Hepatocyte (in vitro differentiated cells): ENCODE data around the gene NR2F6. TPM values are rescaled to one million over a fixed set of nuclear protein-coding genes. Genes with fewer than 3 reads are reported as not detected.

Experiments used
- DNase-seq: peaks from one replicate; pipeline ENCODE4 v3.0.0-alpha.2; 2016; ENCODE audit warnings: low spot score
- H2AFZ ChIP-seq: fragments of 200-600 bp; sonication (generic); 2 replicates; pipeline ENCODE4 v1.6.0; 2016; ENCODE audit warnings: antibody characterized with exemption, mild to moderate bottlenecking
- H3K27ac ChIP-seq: fragments of 200-600 bp; sonication (generic); 2 replicates; pipeline ENCODE4 v1.5.1; 2016; ENCODE audit warnings: mild to moderate bottlenecking
- H3K27me3 ChIP-seq: fragments of 200-600 bp; sonication (generic); 2 replicates; pipeline ENCODE4 v1.6.1; 2016
- H3K36me3 ChIP-seq: fragments of 200-600 bp; sonication (generic); replicated peaks from 2 replicates; pipeline ENCODE4 v1.5.1; 2016; ENCODE audit warnings: low read depth; ENCODE audit not compliant: insufficient read depth
- H3K4me1 ChIP-seq: fragments of 200-600 bp; sonication (generic); 2 replicates; pipeline ENCODE4 v1.5.1; 2016; ENCODE audit warnings: mild to moderate bottlenecking, moderate library complexity; ENCODE audit not compliant: insufficient read depth
- H3K4me2 ChIP-seq: fragments of 200-600 bp; sonication (generic); 2 replicates; pipeline ENCODE4 v1.6.0; 2016
- H3K4me3 ChIP-seq: fragments of 200-600 bp; sonication (generic); 2 replicates; pipeline ENCODE4 v1.5.1; 2016; ENCODE audit warnings: mild to moderate bottlenecking
- H3K79me2 ChIP-seq: fragments of 200-600 bp; sonication (generic); 2 replicates; pipeline ENCODE4 v1.6.0; 2017; ENCODE audit warnings: mild to moderate bottlenecking
- H3K9me2 ChIP-seq: fragments of 200-600 bp; sonication (generic); replicated peaks from 2 replicates; pipeline ENCODE4 v1.6.0; 2017; ENCODE audit warnings: mild to moderate bottlenecking; ENCODE audit not compliant: insufficient read depth
- H3K9me3 ChIP-seq: fragments of 200-600 bp; sonication (generic); 2 replicates; pipeline ENCODE4 v1.5.1; 2016; ENCODE audit warnings: low read depth, mild to moderate bottlenecking
- H4K20me1 ChIP-seq: fragments of 200-600 bp; sonication (generic); 2 replicates; pipeline ENCODE4 v1.6.0; 2016; ENCODE audit warnings: mild to moderate bottlenecking; ENCODE audit not compliant: insufficient read depth, poor library complexity, severe bottlenecking
- CTCF ChIP-seq: fragments of 200-600 bp; sonication (generic); IDR thresholded peaks from 2 replicates; pipeline ENCODE4 v1.5.1; 2016; ENCODE audit warnings: antibody characterized with exemption, mild to moderate bottlenecking; ENCODE audit not compliant: poor library complexity
- EZH2 ChIP-seq: fragments of 200-600 bp; sonication (generic); IDR thresholded peaks from 2 replicates; pipeline ENCODE4 v1.6.1; 2016; ENCODE audit warnings: antibody characterized with exemption, mild to moderate bottlenecking, borderline replicate concordance
- EZH2phosphoT487 ChIP-seq: fragments of 200-600 bp; sonication (generic); IDR thresholded peaks from one replicate; pipeline ENCODE4 v1.6.1; 2018; ENCODE audit warnings: antibody characterized with exemption, mild to moderate bottlenecking, low read depth, moderate library complexity; ENCODE audit not compliant: unreplicated experiment, severe bottlenecking
- WGBS: methylation state at CpG from one replicate; pipeline ENCODE4 v1.1.6; 2016; ENCODE audit warnings: low lambda C conversion rate; ENCODE audit errors: missing lambda C conversion rate; 5-methylcytosine and 5-hydroxymethylcytosine counted together
- polyA plus RNA-seq: library from polyadenylated mRNA; unstranded; fragments of >200 nt; fragmentation: Nextera tagmentation; extraction: Ambion mirVana; gene quantifications from 2 replicates; pipeline ENCODE4 v1.2.1, GENCODE V29; 2016
- total RNA-seq: library from RNA; depleted of rRNA; stranded (reverse); fragments of >200 nt; gene quantifications from 2 replicates; pipeline ENCODE4 v1.2.3, GENCODE V29; 2014

The NR2F6 gene
- total and polyA plus RNA-seq, 2 experiments from 2014 or later = 116 to 169 TPM

- Histone ChIP-seq H3K36me3 (no peaks in the 10 kb centered on the region), H3K27me3 (no peaks in the 10 kb centered on the region), H3K79me2 (no peaks in the 10 kb centered on the region), H3K9me2 (no peaks in the 10 kb centered on the region), H3K4me3 (no peak overlapping the region), H3K4me2 (no peak overlapping the region), H3K9me3 (no peaks in the 10 kb centered on the region), H4K20me1 (no peaks in the 10 kb centered on the region), H2AFZ (no peak overlapping the region), H3K4me1 (no peaks in the 10 kb centered on the region), H3K27ac (no peak overlapping the region)
- no peak for TF ChIP-seq EZH2
- TF ChIP-seq CTCF = no peak
- no peak for TF ChIP-seq EZH2phosphoT487
- 56% methylated on average over 1 of the region's 1 CpG for WGBS
- no peak for DNase-seq
Measured at GRCh38 chr19:17259934-17260333, 14.2 kb upstream of the NR2F6 start.

GRCh38 chr19:17259118-17259780 lies 13.5 kb upstream of the NR2F6 start:
- TF ChIP-seq EZH2phosphoT487 (no peak), EZH2 (no peak), CTCF (no peak)
- no peak overlapping the region for H2AFZ ChIP-seq
- H3K9me2 ChIP-seq = no peaks in the 10 kb centered on the region
- H4K20me1 ChIP-seq = no peaks in the 10 kb centered on the region
- 96% methylated on average over 9 of the region's 9 CpGs for WGBS
- DNase-seq = no peak
- no peak overlapping the region for H3K27ac ChIP-seq
- H3K4me2 ChIP-seq = no peak overlapping the region
- H3K4me1 ChIP-seq = no peaks in the 10 kb centered on the region
- H3K4me3 ChIP-seq = no peak overlapping the region
- H3K9me3 ChIP-seq = no peaks in the 10 kb centered on the region
- no peaks in the 10 kb centered on the region for H3K27me3 ChIP-seq
- no peaks in the 10 kb centered on the region for H3K36me3 ChIP-seq
- H3K79me2 ChIP-seq = no peaks in the 10 kb centered on the region

- no peaks in the 10 kb centered on the region for H3K9me3 ChIP-seq
- no peaks in the 10 kb centered on the region for H3K9me2 ChIP-seq
- H2AFZ ChIP-seq = no peak overlapping the region
- no peak for DNase-seq
- WGBS = 91% methylated on average over 3 of the region's 3 CpGs
- H3K27me3 ChIP-seq = no peaks in the 10 kb centered on the region
- no peak overlapping the region for H3K27ac ChIP-seq
- no peaks in the 10 kb centered on the region for H3K4me1 ChIP-seq
- no peak overlapping the region for H3K4me3 ChIP-seq
- H3K4me2 ChIP-seq = no peak overlapping the region
- no peaks in the 10 kb centered on the region for H4K20me1 ChIP-seq
- TF ChIP-seq CTCF (no peak), EZH2phosphoT487 (no peak), EZH2 (no peak)
- H3K36me3 ChIP-seq = no peaks in the 10 kb centered on the region
- H3K79me2 ChIP-seq = no peaks in the 10 kb centered on the region
Measured at GRCh38 chr19:17256130-17256529, 10.4 kb upstream of the NR2F6 start.

- Histone ChIP-seq H3K27me3 (no peaks in the 10 kb centered on the region), H4K20me1 (no peaks in the 10 kb centered on the region), H2AFZ (no peak overlapping the region), H3K4me1 (no peaks in the 10 kb centered on the region), H3K36me3 (no peaks in the 10 kb centered on the region), H3K9me3 (no peaks in the 10 kb centered on the region), H3K4me3 (no peak overlapping the region), H3K4me2 (no peak overlapping the region), H3K9me2 (no peaks in the 10 kb centered on the region), H3K79me2 (no peaks in the 10 kb centered on the region), H3K27ac (no peak overlapping the region)
- 85% methylated on average over 17 of the region's 18 CpGs for WGBS
- peak; percentile 25 for DNase-seq
- no peak for TF ChIP-seq EZH2
- TF ChIP-seq CTCF = no peak
- no peak for TF ChIP-seq EZH2phosphoT487
Measured at GRCh38 chr19:17255150-17255621, 9.5 kb upstream of the NR2F6 start.
